ENCODE results near the gene ZNF516. TPM values are rescaled to one million over a fixed set of nuclear protein-coding genes. Genes with fewer than 3 reads are reported as not detected.

Gene ZNF516
- total and polyA plus RNA-seq, 10 of the 15 experiments (the other 5 are each of a cell fraction or from before 2014, with no cell fraction given) = 2.0 to 32.0 (median 8.3) TPM

DNA sequence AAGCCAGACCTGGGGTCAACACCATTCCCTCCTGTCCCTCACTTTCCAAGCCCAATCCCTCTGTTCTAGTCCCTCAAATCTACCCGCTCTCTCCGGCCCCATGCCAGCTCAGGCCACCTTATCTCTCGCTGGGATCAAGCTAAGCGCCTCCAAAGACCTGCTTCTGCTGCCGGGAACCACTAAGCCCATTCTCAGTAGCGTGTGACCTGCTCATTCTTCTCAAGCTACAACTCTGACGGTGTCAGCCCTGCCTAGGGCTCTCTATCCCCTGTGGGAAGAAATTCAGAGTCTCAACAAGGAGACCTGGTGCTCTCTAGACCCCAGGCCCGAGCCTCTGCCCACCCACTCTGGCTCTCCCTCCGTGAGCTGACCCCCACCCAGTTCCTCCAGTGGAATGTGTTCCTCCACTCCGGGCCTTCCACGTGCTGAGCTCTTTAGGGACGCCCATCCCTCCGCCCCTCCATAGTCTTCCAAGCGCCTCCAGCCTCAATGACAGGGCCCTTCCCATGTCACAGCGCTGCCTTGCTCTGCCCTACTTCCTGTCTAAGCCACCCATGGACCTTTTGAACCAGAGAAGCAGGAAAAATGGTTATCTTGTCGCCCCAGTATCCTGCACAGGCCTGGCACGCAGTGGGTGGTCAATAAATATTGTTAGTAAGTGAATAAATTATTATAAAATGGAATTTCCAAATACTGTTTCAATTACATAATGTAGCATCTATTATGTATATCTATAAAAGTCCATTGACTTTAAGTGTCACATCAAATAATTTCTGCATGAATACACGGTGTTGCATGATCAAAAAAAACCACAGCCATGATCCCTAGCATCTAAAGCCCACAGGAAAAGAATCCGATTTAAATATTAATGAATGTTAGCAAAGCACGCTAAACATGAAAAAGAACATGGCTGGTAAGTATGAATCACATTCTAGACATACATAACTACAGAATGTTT lies 127.6 kb downstream of the ZNF516 start:
- Histone ChIP-seq H2AFZ (ENCODE audit: control insufficient read depth, low read depth, low read length) (no peak overlapping the region), H3K27me3 (replicated peaks in 1 of 2; ENCODE audit: control insufficient read depth in 2 of 2, insufficient read depth in 2 of 2, low read length in 1 of 2) (no peaks in the 10 kb centered on the region), H4K20me1 (ENCODE audit: control insufficient read depth, insufficient read depth) (no peaks in the 10 kb centered on the region), H3K4me1 (ENCODE audit: control insufficient read depth, insufficient read depth, low read length) (peaks cover 17% of the 10 kb centered on the region), H3K4me3 (no peak overlapping the region), H3K79me2 (ENCODE audit: control insufficient read depth, insufficient read depth, low read length) (peaks cover 2% of the 10 kb centered on the region; the same call in 1 of the 2 replicates), H3K9ac (ENCODE audit: control insufficient read depth, insufficient read depth, low read length) (no peak overlapping the region), H3K4me2 (ENCODE audit: control insufficient read depth, insufficient read depth) (no peak overlapping the region), H3K27ac (ENCODE audit: control insufficient read depth, insufficient read depth) (no peak overlapping the region), H3K9me3 (replicated peaks; ENCODE audit: control insufficient read depth, insufficient read depth, low read length) (no peaks in the 10 kb centered on the region), H3K36me3 (ENCODE audit: control insufficient read depth in 2 of 2, insufficient read depth in 2 of 2, low read length in 1 of 2) (peaks cover 13 to 18% of the 10 kb centered on the region in 2 experiments; a peak in 3 of 4 replicates)
- BruUV-seq (replicated peaks) = no TSS peak
- ChIA-PET SMC1A (ENCODE audit: uncharacterized antibody, unreplicated experiment) (interaction anchor here (0.7 kb wide), 1 partner anchor 188 kb away, joined by 4 read pairs; no protein-coding TSS in a partner anchor), RAD21 (ENCODE audit: unreplicated experiment) (no interaction called here), POLR2A (no interaction called here), CTCF (interaction anchor here (0.8 kb wide), 1 partner anchor 50 kb away, joined by 3 read pairs; no protein-coding TSS in a partner anchor)
- intact Hi-C loops (cut with micrococcal nuclease; ENCODE audit: unreplicated experiment) = no loop called here
- WGBS (ENCODE audit: insufficient coverage, insufficient replicate concordance, low lambda C conversion rate, missing lambda C conversion rate) = 76% methylated on average over 20 of the region's 20 CpGs
- in situ Hi-C loops (cut with MboI) = loop anchor here (25.0 kb wide), 1 partner anchor 1730 kb away; no protein-coding TSS in a partner anchor
- DNase-seq (ENCODE audit: low read depth, low spot score) = no peak
- ATAC-seq = no peak
- TF ChIP-seq NR2F1 (conservative IDR thresholded peaks at IDR 0.05) (no peak), POU2F2 (IDR thresholded peaks at IDR 0.05; ENCODE audit: borderline replicate concordance, low read depth, low read length) (no peak), BRCA1 (IDR thresholded peaks at IDR 0.05; ENCODE audit: low read depth, low read length) (no peak), ZZZ3 (IDR thresholded peaks at IDR 0.05; ENCODE audit: control insufficient read depth, insufficient read length, low read depth) (no peak), KLF5 (IDR thresholded peaks at IDR 0.05; ENCODE audit: partially characterized antibody) (no peak), HDAC2 (IDR thresholded peaks at IDR 0.05) (no peak), RBBP5 (conservative IDR thresholded peaks at IDR 0.05) (no peak)
- FAIRE-seq = no peak

Measured in GM12878 (cell line).